Measurements from ENCODE around the gene TANGO2.
A peak's percentile ranks its signal among the peaks of the same experiment; 100 is the strongest.

The TANGO2 gene

GRCh38 chr22:20027966-20028854 lies 7.3 kb downstream of the TANGO2 start:
- DNase-seq = no peak

- DNase-seq = no peak
These were observed 8.1 kb downstream of the TANGO2 start for GRCh38 chr22:20028855-20029549.

DNA sequence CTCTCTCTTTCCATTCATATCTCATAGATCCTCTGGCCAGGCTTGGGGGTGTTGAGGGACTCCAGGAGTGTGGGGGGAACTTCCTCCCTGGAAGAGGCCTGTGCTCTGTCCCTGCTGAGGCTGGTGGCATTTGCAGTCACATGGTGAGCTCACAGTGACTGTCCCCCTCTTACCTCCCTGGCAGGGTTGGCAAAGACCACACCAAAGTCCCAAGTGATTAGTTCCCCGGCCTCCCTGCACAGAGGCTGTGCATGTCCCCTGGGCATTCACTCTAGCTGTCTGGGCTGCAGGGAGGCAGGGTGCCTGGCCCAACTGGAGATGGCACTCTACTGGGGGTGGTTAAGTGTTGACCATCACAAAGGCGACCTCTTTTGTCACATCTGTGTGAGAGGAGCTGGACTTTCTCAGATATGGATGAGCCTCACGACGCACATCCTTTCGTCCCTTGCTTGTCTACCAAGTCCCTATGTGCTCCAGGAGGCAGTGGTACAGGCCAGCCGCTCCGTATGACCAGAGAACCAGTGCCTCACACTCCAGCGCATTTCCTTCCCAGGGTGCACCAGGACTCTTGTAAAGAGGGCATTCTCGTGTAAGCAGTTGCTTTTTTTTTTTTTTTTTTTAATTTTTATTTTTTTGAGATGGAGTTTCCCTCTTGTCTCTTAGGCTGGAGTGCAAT lies 8.8 kb downstream of the TANGO2 start:
- DNase-seq = no peak

DNA sequence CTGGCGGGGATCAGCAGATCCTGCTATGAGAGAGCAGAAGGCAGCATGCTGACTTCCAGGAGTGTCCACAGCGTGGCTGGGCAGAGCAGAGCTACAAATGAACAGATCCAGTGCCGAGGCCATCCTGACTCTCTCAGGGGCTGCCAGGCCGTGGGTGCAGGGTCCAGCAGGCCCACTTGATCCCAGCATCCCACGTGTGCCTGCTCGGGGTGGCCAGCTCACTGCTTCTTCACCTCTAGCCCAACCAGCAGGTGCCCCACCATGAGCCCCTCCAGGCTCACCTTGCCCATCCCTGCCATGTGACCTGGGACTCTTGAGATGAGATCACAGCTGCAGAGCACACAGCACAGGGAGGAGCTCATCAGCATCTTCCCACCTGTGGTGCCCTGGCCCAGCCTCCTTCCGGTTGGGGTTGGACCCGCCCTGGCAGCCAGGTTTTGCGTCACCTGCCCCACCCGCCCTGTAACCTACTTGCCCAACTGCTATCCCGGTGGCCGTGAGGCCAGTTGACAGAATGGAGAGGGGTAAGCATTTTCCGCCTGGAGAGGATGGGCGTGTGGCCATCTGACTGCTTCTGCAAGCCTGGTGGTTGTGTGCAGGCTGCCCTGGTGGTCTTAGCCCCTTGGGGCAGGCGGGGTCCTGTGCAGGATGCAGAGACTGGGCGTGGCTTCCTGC lies 11.0 kb downstream of the TANGO2 start:
- peak; percentile 27 to 39 for DNase-seq

DNA sequence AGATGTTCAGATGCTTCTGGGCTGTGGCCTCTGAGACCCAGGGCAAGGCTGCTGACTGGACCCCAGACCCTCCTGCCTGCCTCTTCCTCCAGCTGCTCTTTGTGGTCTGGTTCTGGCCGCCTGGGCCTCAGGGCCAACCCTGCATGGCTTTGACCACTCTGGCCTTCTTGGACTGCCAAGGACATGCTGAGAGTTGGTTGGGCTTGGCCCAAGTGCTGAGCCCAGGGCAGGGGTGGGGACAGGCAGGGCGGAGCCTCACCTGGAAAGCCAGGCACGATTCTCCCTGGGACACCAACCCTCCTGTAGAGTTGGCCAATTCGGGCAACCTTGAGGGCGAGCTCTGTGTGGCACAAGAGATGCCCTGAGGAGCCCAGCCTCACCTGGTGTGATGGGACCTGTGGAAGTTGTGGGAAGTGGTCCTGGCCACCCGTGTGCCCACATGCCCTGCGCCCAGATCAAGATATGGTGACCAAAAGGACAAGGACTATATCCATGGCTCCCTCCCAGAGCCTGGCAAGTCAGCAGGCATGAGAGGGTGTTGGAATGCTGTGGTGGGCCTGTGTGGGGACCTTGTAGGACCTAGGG lies 11.6 kb downstream of the TANGO2 start:
- no peak for DNase-seq

GRCh38 chr22:20033045-20033706 lies 12.3 kb downstream of the TANGO2 start:
- no peak for DNase-seq

DNA sequence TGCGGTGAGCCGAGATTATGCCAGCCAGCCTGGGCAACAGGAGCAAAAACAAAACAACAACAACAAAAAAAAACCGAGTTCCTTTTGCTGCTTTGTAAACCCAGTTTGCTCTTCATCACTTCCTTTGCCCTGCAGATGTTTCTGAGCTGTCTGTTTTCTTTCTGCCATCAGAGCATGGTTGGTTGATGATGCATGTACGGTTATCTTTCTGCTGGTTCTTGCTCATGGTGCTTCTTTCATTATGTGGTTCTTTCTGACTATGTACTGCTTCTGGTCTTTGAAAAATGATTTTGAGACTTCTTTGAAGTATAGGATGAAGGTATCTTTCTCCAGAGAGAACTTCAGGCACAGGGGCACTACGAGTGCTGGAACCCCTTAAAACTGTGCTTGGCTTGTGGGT lies 13.2 kb downstream of the TANGO2 start:
- no peak for DNase-seq

DNA sequence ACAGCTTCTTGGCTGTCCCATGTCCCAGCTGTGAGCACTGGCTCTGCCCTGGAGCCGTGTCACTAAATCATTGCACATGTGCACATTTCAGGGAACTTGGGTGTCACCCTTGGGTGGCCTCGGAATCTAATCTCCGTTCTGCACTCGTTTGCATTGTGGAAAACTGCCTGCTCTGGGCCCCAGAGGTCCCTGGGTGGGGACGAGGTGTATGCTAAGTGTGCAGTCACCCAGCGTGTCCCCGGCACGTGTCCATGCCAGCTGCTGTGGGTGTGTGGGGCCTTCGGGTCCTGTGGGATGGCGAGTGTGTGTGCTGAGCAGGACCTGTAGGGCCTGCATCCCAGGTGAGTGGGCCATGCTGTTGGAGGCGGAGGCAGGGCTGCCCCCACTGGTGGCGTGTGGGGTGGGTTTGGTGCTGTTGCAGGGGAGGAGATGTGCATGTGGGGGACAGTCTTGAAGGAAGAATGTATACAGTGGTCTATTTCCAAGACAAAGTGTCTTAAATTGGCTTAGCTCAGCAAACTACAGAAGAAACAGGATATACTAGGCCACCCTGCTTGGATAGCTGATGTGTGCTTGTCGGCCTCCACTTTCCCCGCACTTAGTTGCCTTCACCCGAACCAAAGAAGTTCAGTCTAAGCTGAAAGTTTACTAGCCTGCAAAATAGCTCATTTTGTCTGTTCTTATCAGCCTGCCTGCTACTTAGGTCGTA lies 14.6 kb downstream of the TANGO2 start:
- no peak for DNase-seq

- DNase-seq = no peak
These were observed 15.2 kb downstream of the TANGO2 start for GRCh38 chr22:20036084-20036482.

DNA sequence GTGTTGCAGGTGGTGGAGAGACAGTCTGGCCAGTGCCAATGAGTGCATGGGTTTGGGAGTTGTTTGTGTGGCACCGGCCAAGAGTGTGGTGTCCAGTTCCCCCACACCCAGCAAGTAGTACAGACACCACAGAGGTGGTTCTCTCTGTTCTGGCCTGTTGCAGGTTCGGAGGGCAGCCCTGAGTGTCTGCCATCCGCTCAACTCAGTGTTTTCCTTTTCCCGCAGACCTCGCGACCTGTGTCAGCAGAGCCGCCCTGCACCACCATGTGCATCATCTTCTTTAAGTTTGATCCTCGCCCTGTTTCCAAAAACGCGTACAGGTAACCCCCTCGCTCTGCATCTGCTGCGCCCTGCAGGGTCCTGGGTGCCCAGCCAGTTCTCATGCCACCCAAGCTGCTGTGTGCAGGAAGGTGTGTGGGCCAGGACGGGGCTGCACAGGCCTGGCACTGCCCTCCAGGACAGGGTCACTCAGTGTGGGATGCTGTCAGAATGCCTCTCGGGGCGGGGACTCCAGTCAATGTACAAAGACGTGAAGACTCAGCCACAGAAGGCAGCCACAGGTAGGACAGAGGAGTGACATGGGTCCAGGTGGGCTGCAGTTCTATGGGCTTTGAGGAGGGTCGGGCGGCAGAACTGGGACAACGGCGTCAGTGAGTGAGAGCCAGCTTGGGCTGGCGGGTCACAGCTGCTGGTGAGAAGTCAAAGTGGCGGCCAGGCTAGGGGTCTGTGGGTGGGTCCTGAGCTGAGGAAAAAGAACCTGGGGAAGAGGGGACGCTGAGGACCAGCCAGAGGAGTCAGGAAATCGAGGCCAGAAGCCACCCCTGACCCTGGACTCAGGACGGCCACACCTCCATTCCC lies 15.9 kb downstream of the TANGO2 start:
- no peak for DNase-seq

DNA sequence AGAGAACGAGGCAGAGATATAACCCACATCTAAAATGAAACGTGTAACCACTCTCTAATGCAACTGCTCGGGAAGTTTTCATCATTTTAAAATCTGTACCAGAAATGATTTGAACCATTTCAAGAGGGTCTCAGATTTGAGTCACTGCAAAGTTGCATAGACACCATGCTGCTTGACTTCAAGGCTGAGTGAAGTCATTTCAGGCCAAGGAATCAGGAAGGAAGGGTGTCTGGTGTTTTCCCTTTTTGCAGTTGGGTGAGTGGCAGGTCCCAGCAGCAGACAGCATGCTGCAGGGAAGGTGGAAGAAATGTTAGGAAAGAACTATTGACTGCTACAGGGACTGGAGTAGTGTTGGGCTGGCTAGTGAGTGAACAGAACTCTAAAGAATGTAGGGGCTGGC lies 16.5 kb downstream of the TANGO2 start:
- no peak for DNase-seq

GRCh38 chr22:20038574-20038973 lies 17.7 kb downstream of the TANGO2 start:
- DNase-seq = no peak

DNA sequence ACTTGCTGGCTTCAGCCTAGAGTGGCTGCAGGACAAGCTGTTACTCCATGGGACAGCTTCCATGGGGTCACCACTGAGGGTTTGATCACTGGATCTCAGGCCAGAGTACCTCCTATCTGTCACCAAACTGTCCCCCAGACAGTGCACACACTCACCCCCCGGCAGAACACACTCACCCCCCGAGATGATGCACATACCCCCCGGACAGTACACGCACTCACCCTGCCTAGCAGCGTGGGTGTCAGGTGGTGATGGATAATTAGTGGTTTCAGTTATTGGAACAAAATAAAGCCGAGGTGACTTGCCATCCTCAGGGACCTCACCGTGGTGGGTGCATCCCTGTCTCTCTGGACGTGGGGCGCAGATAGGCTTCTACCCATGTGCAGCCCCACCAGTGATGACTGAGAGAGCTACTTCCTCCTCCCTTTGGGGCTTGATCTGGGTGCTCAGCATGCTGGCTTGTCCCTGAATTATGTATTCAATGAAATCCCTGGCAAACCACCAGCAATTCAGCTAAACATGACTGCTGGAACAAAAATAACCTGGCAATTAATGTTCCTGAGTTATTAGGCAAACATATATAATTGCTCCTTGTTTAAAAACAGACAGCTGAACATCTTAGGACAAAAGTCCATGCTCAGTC lies 18.9 kb downstream of the TANGO2 start:
- no peak for DNase-seq

GRCh38 chr22:20040327-20041200 lies 19.7 kb downstream of the TANGO2 start:
- DNase-seq = no peak

- no peak for DNase-seq
These were observed 22.4 kb downstream of the TANGO2 start for GRCh38 chr22:20043057-20043996.

DNA sequence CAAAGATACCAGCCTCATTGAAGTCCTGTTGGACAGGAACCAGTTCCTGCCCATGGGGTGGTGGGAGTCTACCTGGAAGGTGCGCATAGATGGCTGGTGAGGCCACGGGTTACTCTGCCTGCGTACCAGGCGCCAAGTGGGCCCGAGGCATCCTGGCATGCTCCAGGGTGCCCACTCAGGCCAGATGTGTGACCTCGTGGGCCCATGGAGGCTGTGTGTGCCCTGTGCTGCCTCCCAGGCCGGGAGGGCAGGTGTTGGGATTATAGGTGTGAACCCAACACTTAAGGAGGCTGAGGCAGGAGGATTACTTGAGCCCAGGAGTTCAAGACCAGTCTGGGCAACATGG lies 23.1 kb downstream of the TANGO2 start:
- no peak for DNase-seq

DNA sequence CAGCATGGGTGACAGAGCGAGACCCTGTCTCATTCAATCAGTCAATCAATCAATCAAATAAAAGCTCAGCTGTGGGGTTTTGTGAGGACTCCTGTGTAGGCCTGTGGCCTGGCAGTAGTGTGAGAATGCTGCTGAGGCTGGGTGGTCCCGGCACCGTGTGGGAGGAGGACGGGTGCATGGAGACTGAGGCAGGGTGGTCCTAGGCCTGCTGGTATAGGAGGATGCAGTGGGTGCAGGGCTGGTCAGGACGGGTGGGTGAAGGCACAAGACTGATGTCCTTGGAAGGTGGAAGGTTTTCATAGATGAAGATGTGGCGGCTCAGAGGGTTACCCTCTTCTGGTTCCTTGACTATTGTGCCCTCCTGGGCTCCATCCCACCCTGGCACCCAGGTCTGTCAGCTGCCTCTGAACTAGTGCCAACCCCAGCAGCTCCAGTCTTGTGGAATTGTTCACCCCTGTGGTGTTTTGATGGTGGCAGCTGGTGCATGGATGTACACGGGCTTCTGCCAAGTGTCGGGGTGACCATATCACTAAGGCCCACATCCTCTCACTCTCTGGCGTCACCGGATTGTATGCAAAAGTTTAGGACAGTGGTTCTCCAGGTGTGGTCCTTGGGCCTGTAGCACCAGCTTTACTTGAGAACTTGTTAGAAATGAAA lies 23.7 kb downstream of the TANGO2 start:
- DNase-seq = no peak

Data from activated CD4-positive, alpha-beta T cell treated with anti-CD3 and anti-CD28 coated beads, Interleukin-2, amount 50 U/mL, for 4 hours (primary cell).